NK-92 (cell line): ENCODE measurements around the gene SHC3.

Source experiments
- DNase-seq: peaks from one replicate; lab custom pipeline; 2025; ENCODE audit not compliant: unreplicated experiment; lab: John Stamatoyannopoulos, UW

SHC3 gene

GRCh38 chr9:89109666-89110065, 69.0 kb downstream of the SHC3 start:
- DNase-seq: no peak

- DNase-seq: no peak
These were observed 71.2 kb downstream of the SHC3 start for GRCh38 chr9:89107406-89107805.

GRCh38 chr9:89106224-89106851, 72.3 kb downstream of the SHC3 start:
- DNase-seq: no peak

- no peak for DNase-seq
These were observed 73.8 kb downstream of the SHC3 start for GRCh38 chr9:89104821-89105220.

GRCh38 chr9:89097219-89097618, 81.4 kb downstream of the SHC3 start:
- no peak for DNase-seq

- DNase-seq: no peak
These were observed 81.8 kb downstream of the SHC3 start for GRCh38 chr9:89096807-89097206.

GRCh38 chr9:89095761-89096528, 82.7 kb downstream of the SHC3 start:
- no peak for DNase-seq

- DNase-seq: no peak
These were observed 85.2 kb downstream of the SHC3 start for GRCh38 chr9:89093201-89093975.

- no peak for DNase-seq
These were observed 89.4 kb downstream of the SHC3 start for GRCh38 chr9:89089176-89089575.

GRCh38 chr9:89083626-89084025, 95.0 kb downstream of the SHC3 start:
- DNase-seq: no peak

GRCh38 chr9:89080193-89080592, 98.4 kb downstream of the SHC3 start:
- no peak for DNase-seq

- DNase-seq: no peak
These were observed 99.2 kb downstream of the SHC3 start for GRCh38 chr9:89079391-89079790.

GRCh38 chr9:89078860-89079259, 99.8 kb downstream of the SHC3 start:
- DNase-seq: no peak

GRCh38 chr9:89078421-89078820, 100.2 kb downstream of the SHC3 start:
- DNase-seq: no peak

GRCh38 chr9:89077519-89077918, 101.1 kb downstream of the SHC3 start:
- no peak for DNase-seq

GRCh38 chr9:89073397-89073796, 105.2 kb downstream of the SHC3 start:
- no peak for DNase-seq

- no peak for DNase-seq
These were observed 107.0 kb downstream of the SHC3 start for GRCh38 chr9:89071591-89071990.

GRCh38 chr9:89066835-89067234, 111.8 kb downstream of the SHC3 start:
- DNase-seq: no peak

GRCh38 chr9:89065921-89066320, 112.7 kb downstream of the SHC3 start:
- no peak for DNase-seq

- no peak for DNase-seq
These were observed 117.8 kb downstream of the SHC3 start for GRCh38 chr9:89060790-89061189.

GRCh38 chr9:89059925-89060506, 118.6 kb downstream of the SHC3 start:
- DNase-seq: no peak

- DNase-seq: no peak
These were observed 119.7 kb downstream of the SHC3 start for GRCh38 chr9:89058906-89059305.
